HuH-7 (cell line): ENCODE data around the gene CAMTA1.

Experiments
- DNase-seq: peaks from one replicate; pipeline ENCODE4 v3.0.0; 2011; ENCODE audit warnings: low spot score

The CAMTA1 gene

GRCh38 chr1:7343882-7344281, 558.6 kb downstream of the CAMTA1 start:
- no peak for DNase-seq

DNA sequence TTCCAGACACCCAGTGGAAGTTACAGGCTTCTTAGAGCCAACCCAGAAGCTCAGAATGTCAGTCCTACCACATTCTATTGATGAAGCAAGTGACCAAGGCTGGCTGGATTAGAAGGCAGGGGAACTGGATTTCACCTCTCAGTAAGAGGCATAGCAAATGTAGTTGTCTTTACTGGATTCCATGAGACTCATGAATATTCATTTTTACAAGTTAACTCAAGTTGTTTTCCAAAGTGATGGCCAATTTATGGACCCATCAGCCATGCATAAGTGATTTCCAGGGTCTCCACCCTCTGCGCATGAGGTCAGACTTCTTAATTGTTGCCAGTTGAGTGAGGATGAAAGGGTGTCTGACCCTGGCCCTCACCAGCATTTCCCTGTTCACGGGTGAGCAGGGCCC, 559.0 kb downstream of the CAMTA1 start:
- no peak for DNase-seq

- DNase-seq: no peak
Observed at GRCh38 chr1:7345516-7345915, 560.3 kb downstream of the CAMTA1 start.

GRCh38 chr1:7346070-7346596, 560.9 kb downstream of the CAMTA1 start:
- DNase-seq: no peak

GRCh38 chr1:7346600-7347570, 561.6 kb downstream of the CAMTA1 start:
- no peak for DNase-seq

DNA sequence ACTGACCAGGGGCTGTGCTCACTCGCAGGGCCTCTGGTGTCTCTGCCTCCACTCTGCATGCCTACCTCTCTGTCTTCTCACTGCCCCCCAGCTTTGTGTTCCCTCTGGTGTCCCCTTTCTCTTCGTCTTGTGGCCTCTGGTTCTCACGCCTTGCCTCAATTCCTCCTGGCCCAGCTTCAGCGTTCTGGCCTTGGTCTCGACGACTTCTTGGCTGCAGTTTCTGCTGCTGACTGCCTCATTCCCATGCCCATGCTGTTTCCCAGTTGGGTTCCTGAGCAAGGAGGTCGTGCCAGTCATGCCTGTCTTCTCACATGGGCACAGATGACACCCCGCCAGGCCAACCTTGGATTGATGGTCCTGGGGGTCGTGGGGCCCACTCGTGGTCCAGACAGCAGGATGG, 562.8 kb downstream of the CAMTA1 start:
- DNase-seq: no peak

DNA sequence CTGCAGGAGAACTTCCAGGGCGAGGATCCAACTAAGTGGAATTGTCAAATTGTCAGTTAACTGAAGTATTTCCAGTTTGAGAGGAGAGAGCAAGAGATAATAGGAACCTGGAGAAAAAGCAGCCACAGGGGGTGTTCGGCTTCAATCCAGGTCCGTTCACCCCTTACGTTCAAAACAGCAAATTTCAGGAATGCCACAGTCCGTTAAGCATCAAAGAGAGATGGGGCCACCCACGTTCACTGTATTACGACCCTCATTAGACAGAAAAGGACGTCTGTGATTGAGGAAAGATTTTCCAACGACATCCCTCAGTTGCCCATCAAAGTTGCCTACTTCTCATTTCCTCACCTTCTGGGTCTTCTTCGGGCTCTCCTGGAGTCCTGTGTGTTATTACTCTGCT, 563.3 kb downstream of the CAMTA1 start:
- no peak for DNase-seq

DNA sequence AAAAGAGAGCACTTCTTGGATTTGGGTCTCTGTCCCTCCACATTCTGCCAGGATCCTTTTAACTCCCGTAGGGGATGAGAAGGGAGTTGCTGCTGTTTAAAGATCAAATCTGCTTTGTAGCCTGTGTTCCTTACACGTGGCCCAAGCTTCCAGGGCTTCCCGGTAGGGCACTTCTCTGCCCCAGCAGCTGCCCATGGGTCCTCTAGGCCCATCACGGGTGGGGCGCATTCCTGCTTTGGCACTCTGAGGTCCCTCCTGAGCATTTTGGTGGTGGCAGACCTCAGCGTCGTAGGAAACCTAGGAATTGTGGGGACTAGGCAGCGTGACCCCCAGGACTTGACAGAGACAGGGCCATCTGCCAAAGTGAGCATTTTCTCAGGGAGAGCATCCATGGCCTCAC, 565.5 kb downstream of the CAMTA1 start:
- no peak for DNase-seq

DNA sequence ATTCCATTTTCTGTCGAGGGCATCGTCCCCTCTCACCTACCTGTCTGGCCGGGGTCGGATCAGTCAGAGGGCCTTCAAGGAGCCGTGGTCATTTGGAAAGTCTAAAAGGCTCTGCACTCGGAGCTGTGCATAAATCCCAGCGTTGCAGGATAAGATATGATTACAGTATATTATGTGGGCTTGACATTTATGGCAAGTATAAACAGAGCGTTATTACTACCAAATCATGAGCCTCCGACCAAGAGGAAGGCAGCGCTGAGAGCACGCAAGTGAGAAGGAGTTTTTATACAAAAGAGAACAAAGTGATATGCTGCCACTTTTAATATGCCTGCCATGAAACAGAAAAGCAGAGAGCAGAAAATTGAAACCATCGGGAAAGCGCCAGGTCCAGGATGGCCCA, 566.4 kb downstream of the CAMTA1 start:
- DNase-seq: no peak

GRCh38 chr1:7352364-7352763, 567.1 kb downstream of the CAMTA1 start:
- DNase-seq: no peak

- DNase-seq: no peak
Observed at GRCh38 chr1:7352974-7353373, 567.7 kb downstream of the CAMTA1 start.

GRCh38 chr1:7355646-7356045, 570.4 kb downstream of the CAMTA1 start:
- no peak for DNase-seq

- no peak for DNase-seq
Observed at GRCh38 chr1:7356079-7356478, 570.8 kb downstream of the CAMTA1 start.

DNA sequence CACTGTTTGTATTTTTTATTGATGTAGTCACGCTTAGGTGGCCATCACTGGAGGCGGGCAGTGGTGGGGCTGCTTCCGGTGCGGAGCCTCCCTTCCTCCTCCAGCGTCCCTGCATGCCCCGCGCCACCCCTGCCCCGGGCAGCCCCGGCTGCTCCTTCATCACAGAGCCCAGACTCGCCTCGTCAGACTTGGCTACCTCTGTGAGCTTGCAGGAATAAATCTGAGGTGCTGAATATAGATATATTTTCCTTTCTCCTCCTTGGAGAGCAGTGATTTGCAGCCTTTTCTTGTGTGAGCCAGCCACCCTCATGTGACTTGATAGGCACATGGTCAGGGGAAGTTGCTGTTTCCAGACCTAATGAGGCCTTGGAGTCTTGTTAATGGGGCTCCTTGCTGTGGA, 573.2 kb downstream of the CAMTA1 start:
- DNase-seq: no peak

DNA sequence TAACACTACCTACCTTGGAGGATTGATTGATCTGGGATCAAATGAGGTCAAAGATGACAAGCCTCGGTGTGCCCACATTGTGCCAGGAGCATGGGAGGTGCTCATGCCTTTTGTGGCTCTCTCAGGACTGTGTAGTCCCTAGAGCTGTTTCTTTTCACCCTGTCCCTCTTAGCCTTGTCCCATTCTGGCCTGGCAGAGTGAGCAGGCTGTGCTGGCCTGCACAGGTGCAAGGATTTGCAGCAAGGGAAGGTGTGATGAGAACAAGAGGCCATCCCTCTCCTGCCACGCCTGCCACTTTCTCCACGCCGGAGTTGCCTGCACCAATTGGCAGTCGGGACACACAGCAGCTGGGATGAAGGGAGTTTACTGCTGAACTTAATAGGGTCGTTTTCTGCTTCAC, 575.3 kb downstream of the CAMTA1 start:
- no peak for DNase-seq

DNA sequence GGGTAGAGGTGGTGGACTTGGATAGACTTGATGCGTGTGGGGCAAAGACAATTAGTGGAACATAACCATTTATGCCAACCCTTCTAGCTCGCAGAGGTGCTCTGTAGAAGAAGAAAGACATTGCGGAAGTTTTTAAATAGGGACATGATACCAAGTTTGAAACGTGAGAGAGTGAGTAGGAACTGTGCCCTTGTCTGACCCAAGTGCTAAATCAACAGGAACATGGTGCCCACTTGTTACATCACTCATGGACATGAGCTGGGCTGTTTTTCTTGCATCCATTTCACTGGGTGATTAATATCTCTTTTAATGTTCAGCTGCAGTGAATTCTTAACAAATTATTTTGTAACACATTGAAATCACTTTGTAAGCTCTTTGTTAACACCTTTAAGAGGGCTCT, 577.7 kb downstream of the CAMTA1 start:
- no peak for DNase-seq

DNA sequence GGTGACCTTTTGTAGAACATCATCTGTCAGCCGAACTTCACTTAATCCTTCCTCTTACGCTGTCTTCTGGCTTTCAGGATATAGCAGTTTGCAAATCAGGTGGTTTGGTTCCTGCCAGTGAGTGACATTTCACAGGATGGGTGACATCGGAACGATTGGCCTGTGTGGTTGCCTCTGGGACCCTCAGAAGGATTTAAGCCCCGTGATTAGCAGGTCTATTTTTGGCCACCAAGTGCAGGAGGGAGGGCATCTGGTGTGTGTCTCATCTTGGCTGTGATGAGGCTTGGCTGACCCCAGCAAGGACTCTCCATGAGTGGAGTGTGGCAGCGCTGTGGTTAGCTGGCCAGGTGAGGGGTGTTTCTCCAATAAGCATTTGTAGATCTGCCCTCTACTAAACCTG, 578.2 kb downstream of the CAMTA1 start:
- DNase-seq: no peak

- no peak for DNase-seq
Observed at GRCh38 chr1:7365706-7366105, 580.5 kb downstream of the CAMTA1 start.

DNA sequence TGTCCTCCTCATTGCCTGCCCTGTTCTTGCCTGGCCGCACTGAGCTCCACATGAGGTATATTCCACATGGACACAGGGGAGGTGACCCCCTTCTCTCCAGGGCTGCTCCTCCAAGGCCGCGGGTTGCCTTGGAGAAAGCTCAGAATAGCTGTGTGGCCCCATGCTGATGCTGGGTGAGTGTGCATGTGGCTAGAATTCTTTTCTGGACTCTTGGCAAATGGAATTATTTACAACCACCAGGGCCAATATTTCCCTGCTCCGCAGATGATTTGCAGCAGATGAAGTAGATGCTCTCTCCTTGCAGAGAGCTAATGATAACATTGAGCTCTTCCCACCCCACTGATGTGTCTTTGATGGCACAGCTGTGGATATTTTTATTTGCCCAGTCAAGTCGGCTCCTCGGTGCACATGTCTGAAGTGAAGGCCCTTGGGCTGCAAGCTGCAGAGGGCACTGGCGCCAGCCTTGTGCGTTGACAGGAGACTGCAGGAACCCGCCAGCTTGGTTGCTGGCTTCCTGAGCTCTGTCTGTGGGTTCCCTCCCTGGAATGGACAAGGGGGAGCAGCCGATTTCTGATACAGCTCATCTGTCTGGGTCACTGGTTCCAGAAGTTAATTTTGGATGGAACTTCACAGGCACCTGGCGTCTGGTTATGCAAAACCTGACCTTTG, 581.2 kb downstream of the CAMTA1 start:
- DNase-seq: no peak

- no peak for DNase-seq
Observed at GRCh38 chr1:7366955-7367665, 581.9 kb downstream of the CAMTA1 start.

GRCh38 chr1:7369866-7370265, 584.6 kb downstream of the CAMTA1 start:
- no peak for DNase-seq

DNA sequence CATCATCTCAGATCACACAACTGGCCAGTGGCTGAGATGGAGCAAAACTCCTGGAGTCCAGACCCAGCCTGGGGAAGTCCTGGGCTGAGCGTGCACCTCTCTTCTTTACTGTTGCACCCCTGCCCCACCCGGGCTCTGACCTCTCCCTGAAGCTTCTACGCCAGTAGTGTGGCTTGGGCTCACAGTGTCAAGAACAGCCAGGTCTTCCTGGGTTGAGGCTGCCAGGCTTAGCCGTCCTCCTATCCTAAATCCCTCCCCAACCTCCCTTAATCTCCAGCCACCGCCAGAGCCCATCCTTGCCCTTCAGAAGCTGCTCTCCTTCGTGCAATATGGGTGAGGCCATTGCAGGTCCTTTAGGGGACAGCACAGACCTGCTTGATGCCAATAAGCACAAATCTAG, 586.7 kb downstream of the CAMTA1 start:
- no peak for DNase-seq
